Activated CD8-positive, alpha-beta memory T cell treated with anti-CD3 and anti-CD28 coated beads, Interleukin-2, amount 50 U/mL, for 1 hour (primary cell): Measurements from ENCODE around the gene ANKRD42.

ENCODE experiments used
- DNase-seq: peaks from one replicate; pipeline ENCODE4 v3.0.0-alpha.2; 2020; ENCODE audit errors: extremely low read depth

The ANKRD42 gene

GRCh38 chr11:83287631-83288030 is 94.1 kb downstream of the ANKRD42 start:
- no peak for DNase-seq

- DNase-seq, result no peak
These were observed 99.4 kb downstream of the ANKRD42 start for GRCh38 chr11:83292709-83293456.

- DNase-seq, result no peak
These were observed 99.9 kb downstream of the ANKRD42 start for GRCh38 chr11:83293457-83293774.

- DNase-seq, result no peak
These were observed 100.7 kb downstream of the ANKRD42 start for GRCh38 chr11:83294208-83294607.
